GM10248 (cell line): ENCODE data around the gene RAET1G.
"Not testable (repeated sequence)": the region's sequence is repeated elsewhere in the genome, so short reads cannot be mapped to it uniquely, and the experiment has no call there.

ENCODE experiments used
- CTCF ChIA-PET: fragments of 300-600 bp; sonication (Branson Sonifier 250); formaldehyde crosslinking; extraction: SDS; loops from one replicate; lab custom pipeline; 2021; ENCODE audit warnings: antibody characterized with exemption; lab: Yijun Ruan, JAX
- POLR2A ChIA-PET: fragments of 350-650 bp; sonication (Branson Sonifier 250); formaldehyde crosslinking; extraction: SDS; loops from one replicate; lab custom pipeline; 2020; ENCODE audit warnings: antibody characterized with exemption; lab: Yijun Ruan, JAX
- DNase-seq: peaks from one replicate; pipeline ENCODE4 v3.0.0; 2012; ENCODE audit errors: extremely low spot score
- TF ChIP-seq, protein P1 (sequence below): IDR thresholded peaks from 2 replicates; pipeline ENCODE4 v1.5.1; 2012; ENCODE audit warnings: mild to moderate bottlenecking, low read depth; ENCODE audit errors: extremely low read depth, missing control alignments, control extremely low read depth

RAET1G gene

DNA sequence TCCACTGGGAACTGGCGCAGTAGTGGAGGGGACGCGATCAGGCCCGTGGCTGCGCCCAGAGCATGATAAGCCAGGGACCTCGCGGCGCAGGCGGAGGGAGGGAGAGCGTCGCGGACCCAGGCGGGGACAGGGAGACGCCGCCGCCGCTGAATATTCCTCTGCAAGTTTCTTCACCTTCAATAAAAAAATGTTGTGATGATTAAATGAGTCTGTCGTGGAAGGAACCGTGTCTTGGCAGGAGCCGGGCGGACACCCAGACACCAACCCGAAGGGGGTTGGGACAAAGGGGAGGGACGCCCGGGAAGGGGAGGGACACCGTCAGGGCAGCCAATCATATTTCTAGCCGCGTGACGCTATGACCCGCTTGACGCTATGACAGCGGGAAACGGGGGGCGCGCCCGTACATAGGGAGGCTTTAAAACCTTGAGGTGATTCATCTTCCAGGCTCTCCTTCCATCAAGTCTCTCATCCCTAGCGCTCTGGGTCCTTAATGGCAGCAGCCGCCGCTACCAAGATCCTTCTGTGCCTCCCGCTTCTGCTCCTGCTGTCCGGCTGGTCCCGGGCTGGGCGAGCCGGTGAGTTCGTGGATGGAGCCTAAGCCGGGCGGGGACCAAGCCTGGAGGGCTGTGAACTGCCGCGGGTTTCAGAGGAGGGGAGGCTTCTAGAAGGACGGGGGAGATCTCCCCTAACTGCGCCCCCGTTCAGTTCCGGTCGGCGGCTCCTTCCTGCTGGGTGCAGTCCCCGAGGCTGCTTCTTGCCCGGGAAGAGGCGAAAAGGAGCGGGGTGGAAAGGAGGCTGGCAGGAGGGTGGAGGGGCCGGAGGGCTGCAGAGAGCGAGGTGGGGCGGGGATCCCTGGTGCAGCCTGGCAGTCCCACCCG is 18.9 kb upstream of the RAET1G start, which contains the start of gene ULBP2:
Gene ULBP2 (plus strand): TSS at position 432 of the 878 bp plus-strand sequence. CDS start 59 bp downstream, at position 491.
- TF ChIP-seq, protein P1, sequence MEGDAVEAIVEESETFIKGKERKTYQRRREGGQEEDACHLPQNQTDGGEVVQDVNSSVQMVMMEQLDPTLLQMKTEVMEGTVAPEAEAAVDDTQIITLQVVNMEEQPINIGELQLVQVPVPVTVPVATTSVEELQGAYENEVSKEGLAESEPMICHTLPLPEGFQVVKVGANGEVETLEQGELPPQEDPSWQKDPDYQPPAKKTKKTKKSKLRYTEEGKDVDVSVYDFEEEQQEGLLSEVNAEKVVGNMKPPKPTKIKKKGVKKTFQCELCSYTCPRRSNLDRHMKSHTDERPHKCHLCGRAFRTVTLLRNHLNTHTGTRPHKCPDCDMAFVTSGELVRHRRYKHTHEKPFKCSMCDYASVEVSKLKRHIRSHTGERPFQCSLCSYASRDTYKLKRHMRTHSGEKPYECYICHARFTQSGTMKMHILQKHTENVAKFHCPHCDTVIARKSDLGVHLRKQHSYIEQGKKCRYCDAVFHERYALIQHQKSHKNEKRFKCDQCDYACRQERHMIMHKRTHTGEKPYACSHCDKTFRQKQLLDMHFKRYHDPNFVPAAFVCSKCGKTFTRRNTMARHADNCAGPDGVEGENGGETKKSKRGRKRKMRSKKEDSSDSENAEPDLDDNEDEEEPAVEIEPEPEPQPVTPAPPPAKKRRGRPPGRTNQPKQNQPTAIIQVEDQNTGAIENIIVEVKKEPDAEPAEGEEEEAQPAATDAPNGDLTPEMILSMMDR, result no peak
- peak; percentile 76 for DNase-seq
- ChIA-PET POLR2A (no interaction called here), CTCF (no interaction called here)

DNA sequence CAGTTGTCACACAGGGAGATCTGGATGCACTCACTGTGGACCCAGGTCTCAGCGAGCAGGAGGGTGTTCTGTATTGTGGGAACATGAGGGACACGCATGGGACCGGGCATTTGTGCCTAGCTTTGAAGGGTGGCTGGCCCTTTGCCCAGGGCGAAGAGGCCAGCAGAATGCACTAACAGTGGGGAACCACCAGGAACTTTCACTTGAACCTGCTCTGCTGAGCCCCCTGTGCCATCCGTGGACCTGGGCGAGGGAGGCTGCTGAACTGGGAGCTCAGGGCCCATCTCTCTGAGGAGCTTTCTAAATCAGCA is 17.7 kb upstream of the RAET1G start:
- DNase-seq, result no peak
- TF ChIP-seq, protein P1, result no peak
- CTCF ChIA-PET, result interaction anchor here (0.8 to 1.0 kb wide), 2 partner anchors 12 to 76 kb away, joined by 3 read pairs; no protein-coding TSS in a partner anchor
- POLR2A ChIA-PET, result no interaction called here

DNA sequence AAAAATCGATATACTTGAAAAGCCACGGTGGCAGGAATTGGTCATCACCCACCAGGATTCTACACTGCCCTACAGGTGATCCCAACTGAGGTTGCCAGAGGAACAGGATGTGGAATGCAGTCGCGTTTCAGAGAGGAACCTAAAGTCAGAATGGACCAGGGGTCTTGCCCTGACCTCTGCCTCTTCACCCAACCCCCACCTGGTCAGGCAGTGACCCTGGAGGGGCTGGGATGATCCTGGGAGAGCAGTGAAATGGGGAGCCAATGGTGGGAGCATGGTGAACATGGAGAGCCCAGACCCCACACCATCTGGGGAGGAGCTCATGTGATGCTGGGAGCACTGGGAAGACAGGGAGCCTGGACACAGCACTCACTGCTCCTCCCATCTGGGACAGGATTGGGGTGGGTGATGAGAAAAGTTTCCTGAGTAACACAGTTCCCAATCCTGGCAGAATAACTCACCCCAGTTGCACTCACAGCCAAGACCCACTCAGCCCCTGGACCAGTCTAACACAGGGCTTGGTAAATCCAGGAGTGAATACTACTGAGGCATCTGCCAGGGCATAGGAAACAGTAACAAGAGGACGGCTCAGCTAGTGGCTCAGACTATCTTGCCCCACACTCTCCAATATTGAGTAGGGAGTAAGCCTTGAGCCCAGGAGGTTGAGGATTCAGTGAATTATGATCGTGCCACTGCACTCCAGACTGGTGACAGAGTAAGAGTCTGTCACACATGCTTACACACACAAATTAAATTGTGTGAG is 17.2 kb upstream of the RAET1G start:
- CTCF ChIA-PET, result interaction anchor here (0.8 to 1.0 kb wide), 2 partner anchors 12 to 76 kb away, joined by 3 read pairs; no protein-coding TSS in a partner anchor
- DNase-seq, result no peak
- TF ChIP-seq, protein P1, result no peak
- POLR2A ChIA-PET, result no interaction called here

DNA sequence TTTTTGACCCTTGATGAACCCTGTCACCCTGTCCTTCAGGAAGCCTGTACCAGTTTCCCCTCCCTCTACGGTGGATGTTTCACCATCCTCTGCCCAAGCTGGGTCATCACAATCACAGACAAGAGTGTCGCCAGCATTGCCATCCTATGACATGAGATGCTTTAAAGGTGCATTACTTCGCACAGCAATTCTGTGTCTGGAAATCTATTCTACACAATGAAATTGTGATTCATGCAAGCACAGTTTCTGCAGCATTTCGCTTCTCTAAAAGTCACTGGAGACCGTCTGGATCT is 16.4 kb upstream of the RAET1G start:
- POLR2A ChIA-PET, result no interaction called here
- CTCF ChIA-PET, result interaction anchor here (1.2 kb wide), 1 partner anchor 78 kb away, joined by 4 read pairs; no protein-coding TSS in a partner anchor
- DNase-seq, result no peak
- TF ChIP-seq, protein P1, result no peak

DNA sequence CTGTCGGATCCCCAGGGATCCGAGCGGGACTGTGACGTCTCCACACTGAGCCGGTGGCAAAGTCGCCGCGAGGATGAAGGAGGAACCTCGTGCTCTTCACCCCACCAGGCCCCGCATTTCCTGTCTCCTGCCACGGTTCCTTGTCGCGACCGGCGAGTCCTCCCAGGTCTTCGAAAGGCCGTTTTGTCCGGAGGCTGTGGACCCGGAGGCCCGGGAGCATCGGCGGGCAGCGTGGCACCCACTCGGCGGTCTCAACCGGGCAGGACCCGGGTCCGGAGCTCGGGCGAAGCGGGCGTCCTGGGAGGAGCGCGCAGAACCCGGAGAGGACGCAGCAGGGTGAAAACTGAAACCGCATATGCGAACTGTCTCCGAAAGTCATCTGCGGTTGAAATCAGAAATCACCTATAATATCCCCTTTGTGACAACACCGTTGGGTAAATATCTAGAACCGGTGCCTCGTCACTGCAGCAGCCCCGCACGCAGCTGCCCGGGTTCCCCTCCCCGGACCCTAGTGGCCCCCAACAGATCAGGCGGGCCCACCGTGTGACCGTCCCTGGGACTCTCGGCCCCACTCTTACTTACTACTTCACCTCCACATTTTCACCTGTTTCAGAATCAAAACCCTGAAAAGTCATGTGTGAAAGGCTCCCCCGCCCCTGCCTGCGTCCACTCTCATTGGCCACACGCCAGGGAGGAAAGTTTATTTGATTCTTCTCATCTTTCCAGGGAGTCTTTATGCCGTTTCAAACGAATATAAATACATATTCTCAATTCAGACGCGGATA is 15.8 kb upstream of the RAET1G start:
- CTCF ChIA-PET, result interaction anchor here (1.2 kb wide), 1 partner anchor 78 kb away, joined by 4 read pairs; no protein-coding TSS in a partner anchor
- POLR2A ChIA-PET, result no interaction called here
- DNase-seq, result peak; percentile 79
- TF ChIP-seq, protein P1, result no peak

DNA sequence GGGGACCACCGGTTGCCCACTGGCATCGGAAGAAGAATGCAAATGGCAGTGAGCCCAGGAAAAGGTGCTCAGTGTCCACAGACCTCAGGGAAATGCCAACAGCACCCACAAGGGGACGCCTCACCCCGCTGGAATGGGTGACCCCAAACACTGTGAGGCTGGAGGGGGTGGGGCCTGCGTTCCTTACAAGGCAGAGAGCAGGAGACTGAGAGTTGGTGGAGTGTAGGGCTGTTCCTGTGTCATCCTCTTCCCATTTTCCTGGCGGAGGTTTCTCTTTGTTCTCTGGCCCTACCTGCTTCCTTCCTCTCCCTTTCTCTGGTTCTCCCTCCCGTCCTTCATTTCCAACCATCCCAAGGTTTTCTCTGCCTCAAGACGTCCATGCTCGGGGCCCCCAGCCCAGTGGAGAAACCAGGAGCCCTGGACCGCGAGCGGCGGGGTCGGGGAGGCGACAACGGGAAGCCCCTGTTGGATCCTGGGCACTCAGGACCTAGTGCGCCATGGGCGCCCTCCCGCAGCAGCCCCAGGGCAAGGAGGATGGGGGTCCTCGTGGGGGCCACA is 15.2 kb upstream of the RAET1G start:
- CTCF ChIA-PET, result interaction anchor here (1.2 kb wide), 1 partner anchor 79 kb away, joined by 4 read pairs; no protein-coding TSS in a partner anchor
- DNase-seq, POLR2A ChIA-PET: not testable (repeated sequence)
